Measurements from ENCODE around the gene OSGIN1.
"Not testable (repeated sequence)": the region's sequence is repeated elsewhere in the genome, so short reads cannot be mapped to it uniquely, and the experiment has no call there.

Gene OSGIN1

GRCh38 chr16:83937922-83938885 is 14.8 kb upstream of the OSGIN1 start:
- in situ Hi-C loops (cut with MboI; ENCODE audit: low pct_unique_long_range_greater_than_20kb, low sequenced_read_pairs): no loop called here

GRCh38 chr16:83939266-83939855 is 13.7 kb upstream of the OSGIN1 start:
- DNase-seq: peak; percentile 43
- in situ Hi-C loops (cut with MboI; ENCODE audit: low pct_unique_long_range_greater_than_20kb, low sequenced_read_pairs): no loop called here

More at GRCh38 chr16:83937922-83938885, 14.8 kb upstream of the OSGIN1 start:
- no peak for DNase-seq

- no peak for DNase-seq
- in situ Hi-C loops (cut with MboI; ENCODE audit: low pct_unique_long_range_greater_than_20kb, low sequenced_read_pairs): no loop called here
Measured at GRCh38 chr16:83940119-83940518, 12.9 kb upstream of the OSGIN1 start.

GRCh38 chr16:83940630-83941378 is 12.2 kb upstream of the OSGIN1 start:
- in situ Hi-C loops (cut with MboI; ENCODE audit: low pct_unique_long_range_greater_than_20kb, low sequenced_read_pairs): no loop called here
- DNase-seq: no peak

GRCh38 chr16:83941546-83941945 is 11.5 kb upstream of the OSGIN1 start:
- DNase-seq; in situ Hi-C loops (cut with MboI; ENCODE audit: low pct_unique_long_range_greater_than_20kb, low sequenced_read_pairs): not testable (repeated sequence)

- no peak for DNase-seq
- in situ Hi-C loops (cut with MboI; ENCODE audit: low pct_unique_long_range_greater_than_20kb, low sequenced_read_pairs): no loop called here
Measured at GRCh38 chr16:83942074-83942473, 11.0 kb upstream of the OSGIN1 start.

- no peak for DNase-seq
- in situ Hi-C loops (cut with MboI; ENCODE audit: low pct_unique_long_range_greater_than_20kb, low sequenced_read_pairs): no loop called here
Measured at GRCh38 chr16:83942815-83943515, 10.1 kb upstream of the OSGIN1 start.

GRCh38 chr16:83943516-83944050 is 9.5 kb upstream of the OSGIN1 start:
- no peak for DNase-seq
- in situ Hi-C loops (cut with MboI; ENCODE audit: low pct_unique_long_range_greater_than_20kb, low sequenced_read_pairs): no loop called here

- DNase-seq: no peak
- in situ Hi-C loops (cut with MboI; ENCODE audit: low pct_unique_long_range_greater_than_20kb, low sequenced_read_pairs): no loop called here
Measured at GRCh38 chr16:83945587-83945986, 7.5 kb upstream of the OSGIN1 start.

GRCh38 chr16:83946154-83946780 is 6.8 kb upstream of the OSGIN1 start:
- DNase-seq: no peak
- in situ Hi-C loops (cut with MboI; ENCODE audit: low pct_unique_long_range_greater_than_20kb, low sequenced_read_pairs): no loop called here

GRCh38 chr16:83946781-83947566 is 6.1 kb upstream of the OSGIN1 start:
- no peak for DNase-seq
- in situ Hi-C loops (cut with MboI; ENCODE audit: low pct_unique_long_range_greater_than_20kb, low sequenced_read_pairs): no loop called here

GRCh38 chr16:83947642-83948234 is 5.3 kb upstream of the OSGIN1 start:
- in situ Hi-C loops (cut with MboI; ENCODE audit: low pct_unique_long_range_greater_than_20kb, low sequenced_read_pairs): no loop called here
- no peak for DNase-seq

GRCh38 chr16:83948914-83949723 is 3.9 kb upstream of the OSGIN1 start:
- in situ Hi-C loops (cut with MboI; ENCODE audit: low pct_unique_long_range_greater_than_20kb, low sequenced_read_pairs): no loop called here
- no peak for DNase-seq

GRCh38 chr16:83949724-83950001 is 3.4 kb upstream of the OSGIN1 start:
- no peak for DNase-seq
- in situ Hi-C loops (cut with MboI; ENCODE audit: low pct_unique_long_range_greater_than_20kb, low sequenced_read_pairs): loop anchor here (25.0 kb wide), 1 partner anchor 538 kb away; no protein-coding TSS in a partner anchor

- not testable (repeated sequence) for DNase-seq
- in situ Hi-C loops (cut with MboI; ENCODE audit: low pct_unique_long_range_greater_than_20kb, low sequenced_read_pairs): loop anchor here (25.0 kb wide), 1 partner anchor 536 kb away; no protein-coding TSS in a partner anchor
Measured at GRCh38 chr16:83950862-83951399, 2.1 kb upstream of the OSGIN1 start.

GRCh38 chr16:83951544-83951943 is 1.5 kb upstream of the OSGIN1 start:
- in situ Hi-C loops (cut with MboI; ENCODE audit: low pct_unique_long_range_greater_than_20kb, low sequenced_read_pairs): loop anchor here (25.0 kb wide), 1 partner anchor 536 kb away; no protein-coding TSS in a partner anchor
- DNase-seq: no peak
